Gastroesophageal sphincter (tissue), 3 donors: ENCODE results near the gene YBX1.

Experiments
- CTCF ChIP-seq, 4 experiments: fragments of 200-600 bp in 2 of 4; fragments of 450-650 bp in 2 of 4; sonication (generic) in 1 of 4; IDR thresholded peaks; one replicate each; pipeline ENCODE4 v1.5.1; 2017 to 2019; ENCODE audit warnings: antibody characterized with exemption in 4 of 4, mild to moderate bottlenecking in 2 of 4, moderate library complexity in 2 of 4
- POLR2A ChIP-seq, 2 donors: fragments of 450-650 bp; IDR thresholded peaks; one replicate each; pipeline ENCODE4 v1.6.1; 2017; ENCODE audit warnings: antibody characterized with exemption in 2 of 2, mild to moderate bottlenecking in 2 of 2, moderate library complexity in 1 of 2
- POLR2AphosphoS5 ChIP-seq: sonication (generic); formaldehyde crosslinking; IDR thresholded peaks from one replicate; pipeline ENCODE4 v1.6.1; 2017; ENCODE audit warnings: antibody characterized with exemption

- TF ChIP-seq CTCF (IDR thresholded peaks at IDR 0.05) (no peak), POLR2A (IDR thresholded peaks at IDR 0.05) (no peak), POLR2AphosphoS5 (no peak)
Measured at GRCh38 chr1:42737986-42738677, 55.9 kb downstream of the YBX1 start.
